ENCODE results near the gene UCKL1. TPM values are rescaled to one million over a fixed set of nuclear protein-coding genes. Genes with fewer than 3 reads are reported as not detected.

The UCKL1 gene
- total RNA-seq, 6 donors from 2014 or later: 23.0 to 103 (median 37.3) TPM

- H3K27me3 ChIP-seq: no peaks in the 10 kb centered on the region
- peaks cover 11 to 49% (median 13%) of the 10 kb centered on the region in 4 donors for H3K4me1 ChIP-seq
- H3K36me3 ChIP-seq: no peaks in the 10 kb centered on the region
- no peak for TF ChIP-seq CTCF (IDR thresholded peaks at IDR 0.05)
- no peak for TF ChIP-seq POLR2AphosphoS5 (IDR thresholded peaks at IDR 0.05)
- no peak for TF ChIP-seq POLR2A (IDR thresholded peaks at IDR 0.05)
- no peak for TF ChIP-seq EP300 (IDR thresholded peaks at IDR 0.05)
- DNase-seq: peak in 1 of 2 donors; percentile 47
- no peaks in the 10 kb centered on the region for H3K9me3 ChIP-seq
- H3K27ac ChIP-seq: no peak overlapping the region
- 42 to 59% methylated on average over 12 of the region's 12 CpGs for WGBS, 2 donors
- peak in 1 of 2 donors; percentile 48 for ATAC-seq (ENCODE audit: low FRiP score in 2 of 2)
- no peak overlapping the region for H3K4me3 ChIP-seq
These were observed 45.0 kb downstream of the UCKL1 start for GRCh38 chr20:63911176-63911575.

- Histone ChIP-seq H3K27me3 (no peaks in the 10 kb centered on the region), H3K36me3 (peaks cover 0 to under 1% (median 0%) of the 10 kb centered on the region in 4 donors), H3K4me1 (peaks cover 11 to 61% (median 21%) of the 10 kb centered on the region in 4 donors), H3K9me3 (no peaks in the 10 kb centered on the region), H3K4me3 (no peak overlapping the region), H3K27ac (no peak overlapping the region)
- DNase-seq (no peak), ATAC-seq (ENCODE audit: low FRiP score in 2 of 2) (no peak)
- no peak for TF ChIP-seq EP300 (IDR thresholded peaks at IDR 0.05)
- TF ChIP-seq POLR2AphosphoS5 (IDR thresholded peaks at IDR 0.05): no peak
- no peak for TF ChIP-seq POLR2A (IDR thresholded peaks at IDR 0.05)
- TF ChIP-seq CTCF (IDR thresholded peaks at IDR 0.05): no peak
- WGBS, 2 donors: 77 to 79% methylated on average over 15 to 16 of the region's 16 CpGs
These were observed 48.1 kb downstream of the UCKL1 start for GRCh38 chr20:63908008-63908682.

- no peaks in the 10 kb centered on the region for H3K27me3 ChIP-seq
- peaks cover 17 to 69% (median 33%) of the 10 kb centered on the region in 4 donors for H3K4me1 ChIP-seq
- peak overlapping the region in 3 of 4 donors; percentile 21 to 41 (median 32) for H3K27ac ChIP-seq
- ATAC-seq (ENCODE audit: low FRiP score in 2 of 2): no peak
- peaks cover 0 to 8% (median 0%) of the 10 kb centered on the region in 4 donors for H3K36me3 ChIP-seq
- no peak for TF ChIP-seq EP300 (IDR thresholded peaks at IDR 0.05)
- no peak for TF ChIP-seq POLR2AphosphoS5 (IDR thresholded peaks at IDR 0.05)
- TF ChIP-seq CTCF (IDR thresholded peaks at IDR 0.05): no peak
- no peak for TF ChIP-seq POLR2A (IDR thresholded peaks at IDR 0.05)
- 77 to 81% methylated on average over 11 of the region's 11 CpGs for WGBS, 2 donors
- H3K9me3 ChIP-seq: no peaks in the 10 kb centered on the region
- H3K4me3 ChIP-seq: no peak overlapping the region
- DNase-seq: no peak
These were observed 52.2 kb downstream of the UCKL1 start for GRCh38 chr20:63903796-63904561.

- ATAC-seq (ENCODE audit: low FRiP score in 2 of 2): peak in 1 of 2 donors; percentile 27
- no peak overlapping the region for H3K4me3 ChIP-seq
- 60 to 65% methylated on average over 3 of the region's 3 CpGs for whole genome bisulfite sequencing, 2 donors
- peaks cover 41 to 83% (median 62%) of the 10 kb centered on the region in 4 donors for H3K4me1 ChIP-seq
- H3K27ac ChIP-seq: peak overlapping the region in 2 of 4 donors; percentile 44 to 72
- no peaks in the 10 kb centered on the region for H3K27me3 ChIP-seq
- TF ChIP-seq CTCF (IDR thresholded peaks at IDR 0.05) (no peak), POLR2A (IDR thresholded peaks at IDR 0.05) (no peak), EP300 (IDR thresholded peaks at IDR 0.05) (no peak), POLR2AphosphoS5 (IDR thresholded peaks at IDR 0.05) (no peak)
- H3K9me3 ChIP-seq: no peaks in the 10 kb centered on the region
- no peak for DNase-seq
- peaks cover 0 to 8% (median 0%) of the 10 kb centered on the region in 4 donors for H3K36me3 ChIP-seq
These were observed 55.8 kb downstream of the UCKL1 start for GRCh38 chr20:63900413-63900812.
